NCI-H2196 treated with DMSO at 0.1 percent for 48 hours (cell line): ENCODE measurements around the gene PRDM13.

Experiments
- DNase-seq: peaks from one replicate; lab custom pipeline; 2025; ENCODE audit not compliant: unreplicated experiment; lab: John Stamatoyannopoulos, UW

The PRDM13 gene

DNA sequence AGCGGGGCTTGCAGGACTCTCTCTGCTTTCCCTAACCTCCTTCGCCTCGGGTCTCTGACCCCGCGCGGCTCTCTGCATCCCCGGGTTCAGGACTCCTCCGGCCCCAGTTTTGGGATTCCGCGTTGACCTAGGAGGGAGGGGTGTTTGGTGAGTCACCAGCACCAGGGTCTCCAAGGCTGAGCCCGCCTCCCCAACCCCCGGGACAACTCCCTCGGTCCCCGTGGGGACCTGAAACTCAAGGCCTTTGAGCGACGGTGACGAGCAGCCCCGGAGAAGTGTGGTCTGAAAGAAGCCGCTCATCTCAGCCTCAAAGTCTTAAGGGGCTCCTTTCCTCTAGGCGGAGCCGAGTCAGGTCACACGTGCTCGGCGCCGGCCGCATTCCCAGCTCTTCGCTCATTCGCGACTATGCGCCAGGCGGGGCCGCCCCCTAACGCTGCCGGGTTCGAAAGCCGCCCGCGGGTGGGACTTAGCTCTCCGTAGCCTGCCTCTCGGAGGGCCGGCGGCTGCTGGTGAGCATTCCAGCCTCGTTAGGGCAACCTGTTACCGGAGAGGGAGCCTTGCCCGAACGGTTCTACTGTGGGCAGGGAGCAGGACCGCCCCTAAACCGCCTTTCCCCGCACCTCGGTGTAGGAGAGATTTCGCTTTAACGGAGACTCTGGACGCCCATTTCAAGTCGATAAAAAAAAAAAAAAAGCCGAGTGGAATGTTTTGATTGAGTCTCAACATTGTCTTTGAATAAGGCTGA lies 3.0 kb upstream of the PRDM13 start:
- DNase-seq, result no peak

DNA sequence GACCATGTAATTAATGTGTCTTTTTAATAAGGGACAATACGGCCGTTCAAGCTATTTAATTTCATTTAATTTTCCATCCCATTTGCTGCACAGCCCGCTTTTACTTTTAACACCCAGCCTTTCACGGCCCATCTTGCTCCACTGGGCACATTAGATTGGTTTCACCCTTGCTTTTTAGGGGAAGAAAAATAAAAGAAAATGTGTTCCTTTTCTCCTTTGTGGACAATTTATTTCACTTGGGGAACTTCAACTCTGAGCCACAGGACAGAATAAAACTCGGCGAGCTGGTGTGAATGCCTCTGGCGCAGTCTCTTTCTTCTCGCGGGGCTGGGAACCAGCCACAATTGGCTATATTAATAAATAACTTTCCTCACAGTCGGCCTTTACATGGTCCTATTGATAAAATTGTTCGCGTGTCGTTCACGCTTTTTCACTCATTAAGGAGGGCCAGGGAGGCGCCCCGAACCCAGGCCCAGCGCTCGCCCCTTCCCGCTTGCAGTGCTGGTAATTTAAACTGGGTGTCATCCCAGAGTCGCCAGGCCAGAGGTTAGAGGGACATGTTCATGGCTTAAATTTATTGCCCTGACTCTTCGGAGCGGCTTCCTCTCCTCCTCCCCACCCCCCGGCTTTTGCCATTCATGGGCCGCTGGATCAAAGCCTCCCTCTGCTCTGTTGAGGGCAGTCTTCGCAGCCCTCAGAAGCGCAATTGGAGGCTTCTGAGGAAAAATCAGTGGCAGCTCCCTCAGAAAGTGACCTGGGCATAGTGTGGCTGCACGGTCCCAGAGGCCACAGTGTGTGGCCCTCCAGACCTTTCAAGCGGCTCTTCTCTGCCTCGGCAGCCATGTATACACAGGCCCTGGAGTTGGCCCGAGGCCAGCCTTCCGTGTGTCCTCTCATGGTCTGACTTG lies 2.2 kb upstream of the PRDM13 start:
- no peak for DNase-seq

DNA sequence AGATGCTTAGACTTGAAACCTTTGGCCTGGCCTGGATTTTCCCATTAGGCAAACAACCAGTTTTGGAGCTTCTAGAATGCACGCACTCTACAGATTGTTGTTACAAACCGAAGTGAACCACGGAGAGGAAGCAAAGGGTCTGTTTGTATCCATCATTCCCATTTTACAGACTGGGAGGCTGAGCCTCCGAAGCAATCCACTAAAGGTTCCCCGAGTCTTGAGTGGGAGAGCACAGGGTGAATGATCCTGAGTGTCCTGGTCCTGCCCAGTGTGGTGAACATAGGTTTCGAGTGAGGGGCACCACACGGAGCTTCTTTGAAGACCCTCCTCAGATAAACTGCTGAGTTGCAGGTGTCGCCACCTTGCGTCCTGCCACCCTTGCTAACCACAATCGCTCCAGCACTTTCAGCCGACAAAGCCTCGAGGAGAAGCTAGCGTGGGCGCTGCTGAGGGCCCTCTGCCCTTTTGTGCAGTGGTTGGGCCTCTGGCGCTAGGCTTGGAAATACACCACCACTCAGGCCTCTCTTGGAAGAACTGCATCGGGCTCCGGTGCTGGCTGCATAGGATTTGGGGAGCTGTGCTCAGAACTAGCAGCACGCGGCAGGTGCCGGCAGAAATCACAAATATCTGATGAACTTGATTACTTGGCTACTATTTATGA lies 1.4 kb upstream of the PRDM13 start:
- no peak for DNase-seq

DNA sequence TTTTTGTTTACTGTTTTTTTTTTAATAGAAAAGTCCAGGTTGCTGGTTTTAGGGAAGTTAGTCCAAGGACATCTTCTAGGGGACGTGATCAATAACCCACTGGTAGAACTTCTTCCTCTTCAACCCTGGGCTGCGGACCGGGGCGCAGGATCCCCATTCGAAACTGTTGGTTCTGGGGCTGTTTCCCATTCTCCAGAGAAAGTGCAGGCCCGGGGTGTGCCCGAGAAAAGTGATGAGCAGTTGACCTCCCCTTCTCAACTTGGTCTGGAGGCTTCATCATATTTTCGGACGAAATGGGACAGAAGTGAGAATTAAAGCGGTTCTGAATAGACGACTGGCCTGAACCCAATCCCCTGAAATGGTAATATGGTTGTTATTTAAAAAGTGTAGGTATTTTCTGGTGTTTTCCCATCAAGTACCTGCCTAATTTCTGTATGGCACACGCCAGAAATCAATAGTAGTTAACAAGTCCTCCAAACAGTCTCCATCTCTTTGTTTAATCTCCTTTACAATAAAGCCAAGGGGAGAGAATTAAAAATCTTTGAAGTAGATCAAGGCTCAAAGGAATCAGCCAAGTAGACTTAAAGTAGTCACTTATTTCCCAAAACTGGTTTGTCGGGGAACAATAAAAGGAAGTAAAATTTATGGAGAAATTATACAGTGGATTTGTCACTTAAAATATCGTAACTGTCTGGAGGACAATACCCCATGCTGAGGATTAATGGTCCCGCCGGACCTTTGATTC lies 550 bp upstream of the PRDM13 start:
- DNase-seq, result no peak

DNA sequence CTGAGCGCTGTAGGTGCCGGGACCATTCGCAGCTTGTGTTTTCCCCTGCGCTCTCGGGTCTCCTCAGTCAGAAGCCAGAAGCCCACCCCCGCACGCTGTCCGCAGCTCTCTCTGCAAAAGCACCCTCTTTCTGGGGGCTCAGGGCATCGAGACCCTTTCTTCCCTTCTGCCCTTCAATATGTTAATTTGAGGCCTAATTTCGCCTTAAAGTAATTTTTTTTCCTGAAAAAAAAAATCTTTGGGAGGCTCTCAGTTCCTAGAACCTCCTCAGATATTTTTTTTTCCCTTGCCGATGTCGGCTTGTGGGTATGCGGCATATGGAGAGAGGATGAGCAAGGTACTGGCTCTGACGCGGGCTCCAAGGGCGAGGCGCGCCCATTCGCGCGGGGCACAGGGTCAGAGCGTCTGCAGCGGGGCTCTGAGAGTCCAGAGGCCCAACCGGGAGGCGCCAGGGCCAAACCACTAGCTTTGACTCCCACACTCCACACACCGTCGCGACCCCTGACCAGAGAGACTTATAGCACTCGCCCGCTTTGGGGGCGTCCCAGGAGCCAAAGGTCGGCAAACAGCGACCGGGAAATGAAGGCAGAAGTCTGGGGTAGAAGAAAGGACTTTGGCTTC lies 893 bp downstream of the PRDM13 start:
- DNase-seq, result no peak

DNA sequence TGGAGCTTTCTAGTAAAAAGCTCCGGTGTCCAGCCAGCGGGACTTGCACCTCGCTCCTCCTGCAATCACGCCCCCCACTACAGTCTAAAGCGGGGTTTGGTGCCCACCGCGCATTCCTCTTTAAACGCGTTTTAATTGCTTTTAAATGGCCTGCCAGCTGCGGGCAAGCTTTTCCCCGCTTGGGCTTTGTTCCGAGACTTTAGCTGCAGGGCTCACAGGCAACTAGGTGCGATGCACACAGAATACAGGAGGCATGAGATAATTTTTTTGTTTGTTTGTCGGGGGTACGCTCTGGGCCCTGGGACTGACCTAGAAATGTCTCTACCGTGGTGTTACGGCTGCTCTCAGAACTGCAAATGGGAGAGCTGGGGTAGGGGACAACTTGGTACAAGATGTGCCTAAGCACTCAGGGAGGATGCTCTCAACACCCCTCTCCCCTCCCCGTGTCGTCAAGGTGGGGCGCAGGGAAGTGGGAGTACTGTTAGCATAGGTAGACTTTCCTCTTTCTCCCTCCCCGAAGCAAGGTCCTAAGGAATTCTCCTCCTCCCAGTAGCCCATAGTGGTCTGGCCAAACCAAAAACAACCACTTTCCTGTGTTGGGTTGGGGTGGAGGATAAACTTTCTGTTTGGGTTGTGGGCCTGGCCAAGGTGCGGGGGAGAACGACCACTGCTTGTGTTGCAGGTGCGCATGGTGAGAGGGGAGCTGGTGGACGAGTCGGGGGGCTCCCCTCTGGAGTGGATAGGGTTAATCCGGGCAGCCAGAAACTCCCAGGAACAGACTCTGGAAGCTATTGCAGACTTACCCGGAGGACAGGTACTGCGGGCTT lies 1.6 kb downstream of the PRDM13 start:
- no peak for DNase-seq

DNA sequence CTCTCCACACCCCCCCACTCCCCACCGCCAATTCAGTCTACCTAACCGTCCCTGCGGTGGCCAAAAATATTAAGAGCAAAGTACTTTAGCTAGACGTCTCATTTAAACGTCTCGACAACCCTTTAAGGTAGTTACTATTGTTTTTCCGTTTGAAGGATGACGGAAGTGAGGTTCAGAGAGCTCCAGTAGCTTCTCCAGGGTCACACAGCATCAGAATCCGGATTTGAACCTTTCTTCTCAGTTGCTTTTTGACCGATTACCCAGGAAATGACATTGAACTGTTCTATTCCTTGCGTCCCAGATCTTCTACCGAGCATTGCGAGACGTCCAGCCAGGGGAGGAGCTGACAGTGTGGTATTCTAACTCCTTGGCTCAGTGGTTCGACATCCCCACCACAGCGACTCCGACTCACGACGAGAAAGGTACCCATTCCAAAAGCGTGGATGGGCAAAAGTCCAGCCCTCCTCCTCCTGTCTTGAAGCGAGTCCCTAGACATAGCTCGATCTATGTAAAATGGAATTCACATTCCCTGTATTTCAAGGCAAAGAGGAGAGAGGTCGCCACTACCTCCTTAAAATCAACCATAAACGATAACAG lies 2.4 kb downstream of the PRDM13 start:
- no peak for DNase-seq

DNA sequence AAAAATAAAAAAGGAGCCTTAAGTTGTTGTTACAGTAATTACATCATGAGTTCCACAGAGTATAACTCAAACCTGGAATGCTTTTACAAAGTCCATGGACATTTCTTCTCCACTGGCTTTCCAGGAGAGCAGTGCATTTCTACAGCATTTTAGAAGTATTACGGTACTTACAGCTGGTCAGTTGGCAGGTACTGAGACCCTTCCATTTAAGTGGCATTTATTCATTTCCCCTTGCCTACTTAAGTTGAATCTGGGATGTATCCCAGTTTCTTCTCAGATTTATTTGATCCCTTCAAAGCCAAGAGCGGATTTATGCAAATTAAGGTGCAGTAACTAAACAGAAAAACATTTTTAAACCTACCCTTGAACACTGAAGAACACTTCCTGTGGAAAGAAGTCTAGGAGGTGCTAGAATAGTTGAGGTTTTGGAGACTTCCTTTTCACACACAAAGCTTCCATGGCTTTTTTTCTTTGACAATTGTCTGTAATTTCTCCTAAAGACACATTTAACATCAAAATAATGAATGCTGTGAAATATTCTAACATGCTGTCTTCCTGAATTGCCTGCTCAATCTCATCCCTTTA lies 3.4 kb downstream of the PRDM13 start:
- no peak for DNase-seq

DNA sequence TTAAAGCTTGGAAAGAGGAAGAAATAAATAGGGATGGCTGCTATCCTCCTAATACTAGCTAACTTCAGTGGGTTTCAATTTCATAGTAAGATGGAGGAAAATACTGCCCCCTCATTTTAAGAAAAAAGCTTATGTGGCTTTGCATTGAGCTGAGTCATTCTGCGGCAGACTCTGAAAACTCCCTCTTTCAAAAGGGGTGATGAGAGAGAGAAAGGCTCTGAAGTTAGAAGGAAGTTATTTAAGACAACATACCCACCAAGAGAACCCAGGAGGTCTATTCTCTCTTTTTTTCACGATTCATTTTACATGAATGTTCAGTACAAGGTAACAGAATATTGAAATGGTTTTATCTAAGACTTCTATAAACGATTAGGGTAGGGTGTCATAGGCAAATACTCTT lies 4.5 kb downstream of the PRDM13 start:
- DNase-seq, result no peak

DNA sequence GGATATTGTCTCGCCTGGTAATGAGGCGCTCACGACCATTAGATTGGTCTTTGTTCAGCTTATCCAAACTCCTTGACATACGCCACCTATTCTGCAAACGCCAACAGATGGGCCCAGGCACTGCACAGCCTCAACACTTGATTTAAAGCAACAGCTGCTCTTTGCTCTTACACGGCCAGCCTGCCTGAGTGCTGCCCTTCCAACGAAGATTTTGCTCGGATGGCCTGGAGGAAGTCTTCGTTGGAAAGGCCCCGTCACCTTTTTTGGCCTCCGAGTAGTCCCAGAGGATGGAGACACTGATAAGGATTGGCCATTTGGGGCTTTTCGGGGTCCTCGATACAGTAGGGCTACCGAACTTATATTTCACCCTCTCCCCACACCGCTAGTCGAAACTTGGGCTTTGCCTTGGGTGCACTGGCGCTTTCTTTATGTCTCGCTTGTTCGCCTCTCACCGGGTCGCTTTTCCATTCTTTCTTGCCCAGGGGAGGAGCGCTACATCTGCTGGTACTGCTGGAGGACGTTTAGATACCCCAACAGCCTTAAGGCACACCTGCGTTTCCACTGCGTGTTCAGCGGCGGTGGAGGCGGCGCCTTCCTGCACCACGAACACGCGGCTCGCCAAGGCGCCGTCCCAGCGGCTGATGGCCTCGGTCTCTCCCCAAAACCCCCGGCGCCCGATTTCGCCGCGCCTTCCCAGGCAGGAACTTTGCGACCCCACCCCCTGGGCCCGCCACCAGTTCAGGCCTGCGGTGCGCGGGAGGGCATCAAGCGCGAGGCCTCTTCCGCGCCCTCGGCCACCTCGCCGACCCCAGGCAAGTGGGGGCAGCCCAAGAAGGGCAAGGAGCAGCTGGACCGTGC lies 6.1 kb downstream of the PRDM13 start:
- no peak for DNase-seq

DNA sequence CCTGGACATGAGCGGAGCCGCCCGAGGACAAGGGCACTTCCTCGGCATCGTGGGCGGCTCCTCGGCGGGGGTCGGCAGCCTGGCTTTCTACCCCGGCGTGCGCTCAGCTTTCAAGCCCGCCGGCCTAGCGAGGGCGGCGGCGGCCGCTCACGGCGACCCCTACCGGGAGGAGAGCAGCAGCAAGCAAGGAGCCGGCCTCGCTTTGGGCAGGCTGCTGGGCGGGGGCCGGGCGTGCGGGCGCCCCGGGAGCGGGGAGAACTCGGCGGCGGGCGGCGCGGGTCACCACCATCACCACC lies 6.7 kb downstream of the PRDM13 start:
- DNase-seq, result peak; percentile 6

DNA sequence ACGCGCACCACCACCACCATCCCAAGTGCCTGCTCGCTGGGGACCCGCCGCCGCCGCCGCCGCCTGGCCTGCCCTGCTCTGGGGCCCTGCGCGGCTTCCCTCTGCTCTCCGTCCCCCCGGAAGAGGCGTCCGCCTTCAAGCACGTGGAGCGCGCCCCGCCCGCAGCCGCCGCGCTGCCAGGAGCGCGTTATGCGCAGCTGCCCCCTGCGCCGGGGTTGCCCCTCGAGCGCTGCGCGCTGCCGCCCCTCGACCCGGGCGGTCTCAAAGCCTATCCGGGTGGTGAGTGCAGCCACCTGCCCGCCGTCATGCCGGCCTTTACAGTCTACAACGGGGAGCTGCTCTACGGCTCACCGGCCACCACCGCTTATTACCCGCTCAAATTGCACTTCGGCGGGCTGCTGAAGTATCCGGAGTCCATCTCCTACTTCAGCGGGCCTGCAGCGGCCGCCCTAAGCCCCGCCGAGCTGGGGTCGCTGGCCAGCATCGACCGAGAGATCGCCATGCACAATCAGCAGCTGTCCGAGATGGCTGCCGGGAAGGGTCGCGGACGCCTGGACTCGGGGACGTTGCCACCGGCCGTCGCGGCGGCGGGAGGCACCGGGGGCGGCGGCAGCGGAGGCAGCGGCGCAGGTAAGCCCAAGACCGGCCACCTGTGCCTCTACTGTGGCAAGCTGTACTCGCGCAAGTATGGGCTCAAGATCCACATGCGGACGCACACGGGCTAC lies 7.2 kb downstream of the PRDM13 start:
- DNase-seq, result no peak

DNA sequence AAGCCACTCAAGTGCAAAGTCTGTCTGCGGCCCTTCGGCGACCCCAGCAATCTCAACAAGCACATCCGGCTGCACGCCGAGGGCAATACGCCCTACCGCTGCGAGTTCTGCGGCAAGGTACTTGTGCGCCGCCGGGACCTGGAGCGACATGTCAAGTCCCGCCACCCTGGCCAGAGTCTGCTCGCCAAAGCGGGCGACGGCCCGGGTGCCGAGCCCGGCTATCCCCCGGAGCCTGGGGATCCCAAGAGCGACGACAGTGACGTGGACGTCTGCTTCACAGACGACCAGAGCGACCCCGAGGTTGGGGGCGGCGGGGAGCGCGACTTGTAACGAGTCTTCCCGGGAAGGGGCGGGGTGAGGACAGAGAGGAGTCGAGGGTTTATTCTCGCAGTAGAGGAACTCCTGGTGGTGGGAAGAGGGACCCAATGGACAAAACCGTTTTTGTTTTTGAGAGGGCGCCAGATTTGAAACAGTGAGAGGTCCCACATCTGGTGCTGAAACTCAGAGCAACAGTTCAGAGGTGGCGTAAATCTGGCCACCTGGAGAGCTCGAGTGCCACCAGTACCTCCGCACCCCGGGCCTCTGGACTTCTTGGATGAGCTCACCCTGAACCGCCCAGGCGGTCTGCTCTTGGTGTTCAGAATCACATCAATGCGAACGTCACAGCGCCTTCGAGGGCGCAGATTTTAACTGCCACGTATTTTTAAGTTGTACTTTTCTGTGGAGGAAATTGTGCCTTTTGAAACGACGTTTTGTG lies 8.0 kb downstream of the PRDM13 start:
- no peak for DNase-seq

DNA sequence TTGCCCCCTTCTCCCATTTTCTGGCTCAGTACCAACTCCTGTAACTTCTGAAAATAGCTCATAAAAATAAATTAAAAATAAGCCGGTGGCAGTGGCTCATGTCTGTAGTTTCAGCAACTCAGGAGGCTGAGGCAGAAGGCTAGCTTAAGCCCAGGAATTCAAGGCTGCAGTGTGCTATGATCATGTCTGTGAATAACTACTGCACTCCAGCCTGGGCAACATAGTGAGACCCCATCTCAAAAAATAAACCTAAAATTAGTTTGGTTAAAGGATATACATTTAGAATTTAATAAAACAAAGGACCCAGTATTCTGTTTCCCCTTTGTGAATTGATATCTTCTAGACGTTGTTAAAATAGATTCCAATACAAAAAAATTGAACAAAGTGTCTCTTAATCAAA lies 10.5 kb downstream of the PRDM13 start:
- DNase-seq, result no peak

DNA sequence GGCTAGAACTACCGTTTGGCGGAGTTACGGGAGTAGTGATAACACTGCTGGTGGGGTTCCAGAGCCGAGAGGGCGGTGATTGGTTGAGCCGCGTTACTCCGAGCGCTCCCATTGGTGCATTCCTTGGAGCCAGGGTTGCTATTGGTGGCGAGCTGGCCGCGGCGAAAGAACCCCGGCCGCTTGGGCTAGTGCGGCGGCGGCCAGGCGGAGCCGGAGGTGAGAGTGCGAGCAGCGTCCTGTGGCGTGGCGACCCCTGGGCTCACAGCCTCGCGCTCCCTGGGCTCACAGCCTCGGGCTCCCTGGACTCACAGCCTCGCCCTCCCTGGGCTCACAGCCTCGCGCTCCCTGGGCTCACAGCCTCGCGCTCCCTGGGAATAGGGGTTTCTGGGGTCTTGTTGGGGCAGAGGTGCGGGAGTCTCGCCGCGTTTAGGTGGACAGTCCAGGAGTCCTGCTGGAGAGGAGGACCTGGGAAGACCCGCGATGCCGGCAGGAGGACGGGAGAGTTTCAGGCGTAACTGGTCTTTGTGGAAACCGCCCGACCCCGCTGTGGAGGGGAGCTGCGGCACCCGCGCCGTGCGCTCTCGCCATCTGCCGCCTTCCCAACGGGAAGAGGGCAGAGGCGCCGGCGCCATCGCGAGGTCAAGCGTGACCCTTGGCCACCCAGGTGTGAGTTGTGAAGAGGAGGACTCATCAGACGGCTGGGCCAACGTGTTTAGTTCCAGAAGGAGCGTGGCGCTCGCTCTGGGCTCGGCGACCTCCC lies 12.2 kb downstream of the PRDM13 start:
- no peak for DNase-seq

DNA sequence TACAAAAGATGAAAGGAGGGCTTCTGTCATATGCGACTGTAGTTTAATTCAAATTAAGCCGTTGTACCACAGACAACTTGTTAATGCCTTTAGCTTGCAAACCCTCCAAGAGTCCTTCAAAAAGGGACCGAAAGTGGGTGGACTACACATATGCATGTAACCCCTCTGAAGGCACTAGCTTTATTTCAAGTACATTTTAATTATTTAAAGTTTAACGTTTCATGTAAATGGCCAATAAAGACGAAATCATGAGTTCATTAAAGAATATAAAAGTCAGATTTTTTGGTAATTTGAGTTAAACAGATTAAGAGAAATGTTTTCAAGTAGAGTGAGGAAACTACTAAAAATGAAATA lies 12.8 kb downstream of the PRDM13 start:
- no peak for DNase-seq
